Neural cell (in vitro differentiated cells): ENCODE measurements around the gene NRP1.

ENCODE experiments used
- CTCF ChIP-seq: fragments of 450-650 bp; IDR thresholded peaks from 2 replicates; pipeline ENCODE4 v1.5.1; 2014; ENCODE audit warnings: antibody characterized with exemption, mild to moderate bottlenecking, moderate library complexity; ENCODE audit not compliant: poor library complexity, severe bottlenecking
- EP300 ChIP-seq: fragments of 450-650 bp; conservative IDR thresholded peaks from 2 replicates; pipeline ENCODE4 v1.6.1; 2014; ENCODE audit warnings: antibody characterized with exemption, mild to moderate bottlenecking, moderate library complexity; ENCODE audit not compliant: poor library complexity, severe bottlenecking
- EZH2 ChIP-seq: fragments of 200-600, 300-800 bp; shearing (Covaris generic), sonication (generic); IDR thresholded peaks from 2 replicates; pipeline ENCODE4 v1.6.1; 2014; ENCODE audit warnings: antibody characterized with exemption, low read length, borderline replicate concordance, mild to moderate bottlenecking; ENCODE audit not compliant: insufficient read depth, poor library complexity, severe bottlenecking
- POLR2AphosphoS5 ChIP-seq: IDR thresholded peaks from 2 replicates; pipeline ENCODE4 v1.6.1; 2012
- RAD21 ChIP-seq: fragments of 450-650 bp; conservative IDR thresholded peaks from 2 replicates; pipeline ENCODE4 v1.6.1; 2014; ENCODE audit warnings: antibody characterized with exemption, mild to moderate bottlenecking, moderate library complexity
- REST ChIP-seq: IDR thresholded peaks from 2 replicates; pipeline ENCODE4 v1.6.1; 2012; ENCODE audit warnings: borderline replicate concordance
- SMC3 ChIP-seq: fragments of 450-650 bp; conservative IDR thresholded peaks from 2 replicates; pipeline ENCODE4 v1.6.1; 2014; ENCODE audit warnings: antibody characterized with exemption, mild to moderate bottlenecking, moderate library complexity; ENCODE audit not compliant: poor library complexity
- TAF1 ChIP-seq: IDR thresholded peaks from 2 replicates; pipeline ENCODE4 v1.6.1; 2012; ENCODE audit warnings: low read depth

GRCh38 chr10:33253411-33253810, 81.1 kb downstream of the NRP1 start:
- no peak for TF ChIP-seq CTCF
- TF ChIP-seq POLR2AphosphoS5 = no peak
- no peak for TF ChIP-seq REST
- no peak for TF ChIP-seq RAD21
- no peak for TF ChIP-seq EZH2
- TF ChIP-seq TAF1 = no peak
- no peak for TF ChIP-seq EP300
- no peak for TF ChIP-seq SMC3
